GM12878 (cell line): ENCODE data around the gene RHOG. TPM values are rescaled to one million over a fixed set of nuclear protein-coding genes. Genes with fewer than 3 reads are reported as not detected.

Experiments
- ATAC-seq: fragments of 200-7000 bp; cut with Tn5 transposase; 3 replicates; pipeline ENCODE4 v1.9.1; 2020; ENCODE audit warnings: mild to moderate bottlenecking, moderate library complexity
- BruUV-seq: library from RNA; stranded (reverse); fragments of 400-500 nt; replicated peaks from 2 replicates; lab custom pipeline; 2021; lab: Mats Ljungman, UMichigan
- CTCF ChIA-PET: fragments of 300-600 bp; sonication (Branson Sonifier 250); formaldehyde crosslinking; extraction: SDS; loops from one replicate; lab custom pipeline; 2021; ENCODE audit warnings: inconsistent platforms; lab: Yijun Ruan, JAX
- POLR2A ChIA-PET: fragments of 350-600 bp; formaldehyde crosslinking; extraction: SDS; loops from one replicate; lab custom pipeline; 2021; ENCODE audit warnings: inconsistent platforms; lab: Charles Lee
- RAD21 ChIA-PET: fragments of 300-600 bp; sonication (Branson Sonifier 250); formaldehyde crosslinking; loops from one replicate; lab custom pipeline; 2023; ENCODE audit warnings: antibody characterized with exemption; ENCODE audit not compliant: unreplicated experiment; lab: Charles Lee
- SMC1A ChIA-PET: fragments of 300-600 bp; sonication (Branson Sonifier 250); formaldehyde crosslinking; loops from one replicate; lab custom pipeline; 2023; ENCODE audit not compliant: unreplicated experiment, uncharacterized antibody; lab: Charles Lee
- DNase-seq: peaks from one replicate; pipeline ENCODE4 v3.0.0-alpha.2; 2011; ENCODE audit warnings: low read depth, low spot score
- FAIRE-seq: peaks from 3 replicates; lab custom pipeline; 2011; peaks lifted over from hg19 to GRCh38; lab: Jason Lieb, UNC
- H2AFZ ChIP-seq: 2 replicates; pipeline ENCODE4 v1.6.0; 2011; ENCODE audit warnings: low read depth, low read length, control low read depth; ENCODE audit not compliant: control insufficient read depth
- H3K27ac ChIP-seq: 2 replicates; pipeline ENCODE4 v1.5.1; 2011; ENCODE audit warnings: control low read depth; ENCODE audit not compliant: control insufficient read depth, insufficient read depth
- H3K27me3 ChIP-seq, 2 experiments: replicated peaks in 1 of 2; 2 replicates each; pipeline versions ENCODE4 v1.6.0 to v1.6.1; 2011; ENCODE audit warnings: low read length in 1 of 2; ENCODE audit not compliant: control insufficient read depth in 2 of 2, insufficient read depth in 2 of 2
- H3K36me3 ChIP-seq, 2 experiments: 2 replicates each; pipeline ENCODE4 v1.5.1; 2011; ENCODE audit warnings: low read length in 1 of 2; ENCODE audit not compliant: control insufficient read depth in 2 of 2, insufficient read depth in 2 of 2
- H3K4me1 ChIP-seq: 2 replicates; pipeline ENCODE4 v1.6.1; 2011; ENCODE audit warnings: mild to moderate bottlenecking, low read length, moderate library complexity, mixed read lengths; ENCODE audit not compliant: control insufficient read depth, insufficient read depth
- H3K4me2 ChIP-seq: 2 replicates; pipeline ENCODE4 v1.6.0; 2011; ENCODE audit warnings: control low read depth; ENCODE audit not compliant: control insufficient read depth, insufficient read depth
- H3K4me3 ChIP-seq: fragments of 200-600 bp; sonication (generic); 2 replicates; pipeline ENCODE4 v1.5.1; 2016
- H3K79me2 ChIP-seq: 2 replicates; pipeline ENCODE4 v1.6.0; 2011; ENCODE audit warnings: low read length; ENCODE audit not compliant: control insufficient read depth, insufficient read depth
- H3K9ac ChIP-seq: 2 replicates; pipeline ENCODE4 v1.8.0; 2011; ENCODE audit warnings: low read length, control low read depth, mixed read lengths; ENCODE audit not compliant: control insufficient read depth, insufficient read depth
- H3K9me3 ChIP-seq: replicated peaks from 3 replicates; pipeline ENCODE4 v1.5.1; 2011; ENCODE audit warnings: mild to moderate bottlenecking, low read length; ENCODE audit not compliant: control insufficient read depth, insufficient read depth
- H4K20me1 ChIP-seq: 2 replicates; pipeline ENCODE4 v1.6.0; 2011; ENCODE audit not compliant: control insufficient read depth, insufficient read depth
- CHD2 ChIP-seq: IDR thresholded peaks from 2 replicates; pipeline ENCODE4 v1.6.1; 2011; ENCODE audit warnings: low read depth, low read length, improper control_type of control experiment, borderline replicate concordance
- IKZF1 ChIP-seq: fragments of 450-650 bp; conservative IDR thresholded peaks from 2 replicates; pipeline ENCODE4 v1.6.1; 2017; ENCODE audit warnings: antibody characterized with exemption, mild to moderate bottlenecking
- IKZF2 ChIP-seq, 2 experiments: fragments of 450-650 bp; IDR thresholded peaks; 2 replicates each; pipeline ENCODE4 v1.6.1; 2017; ENCODE audit warnings: mild to moderate bottlenecking in 2 of 2, moderate library complexity in 2 of 2
- MYC ChIP-seq: IDR thresholded peaks from 2 replicates; pipeline ENCODE4 v1.6.1; 2011; ENCODE audit warnings: mild to moderate bottlenecking, low read length, moderate library complexity, inconsistent platforms; ENCODE audit not compliant: insufficient read depth, insufficient replicate concordance, insufficient read length, severe bottlenecking
- NBN ChIP-seq: fragments of 450-650 bp; IDR thresholded peaks from 2 replicates; pipeline ENCODE4 v1.6.1; 2016
- NR2C1 ChIP-seq: fragments of 450-650 bp; IDR thresholded peaks from 2 replicates; pipeline ENCODE4 v1.6.1; 2017; ENCODE audit warnings: antibody characterized with exemption, mild to moderate bottlenecking, moderate library complexity
- POLR2AphosphoS2 ChIP-seq: IDR thresholded peaks from 2 replicates; pipeline ENCODE4 v1.6.1; 2011; ENCODE audit warnings: low read depth, mild to moderate bottlenecking, low read length, improper control_type of control experiment, moderate library complexity
- RUNX3 ChIP-seq: IDR thresholded peaks from 2 replicates; pipeline ENCODE4 v1.6.1; 2012; ENCODE audit warnings: low read length, inconsistent platforms
- SPI1 ChIP-seq: IDR thresholded peaks from 2 replicates; pipeline ENCODE4 v1.6.1; 2011; ENCODE audit warnings: low read depth, mild to moderate bottlenecking, low read length, moderate library complexity, borderline replicate concordance; ENCODE audit not compliant: insufficient read depth
- YY1 ChIP-seq: IDR thresholded peaks from 2 replicates; pipeline ENCODE4 v1.6.1; 2011; ENCODE audit warnings: low read depth, mild to moderate bottlenecking, low read length
- ZNF384 ChIP-seq: IDR thresholded peaks from 2 replicates; pipeline ENCODE4 v1.6.1; 2012; ENCODE audit warnings: low read depth, mild to moderate bottlenecking, low read length, improper control_type of control experiment, borderline replicate concordance
- WGBS: methylation state at CpG from one replicate; pipeline ENCODE4 v1.1.6; 2016; ENCODE audit warnings: low lambda C conversion rate; ENCODE audit not compliant: insufficient replicate concordance, insufficient coverage; ENCODE audit errors: missing lambda C conversion rate; 5-methylcytosine and 5-hydroxymethylcytosine counted together
- in situ Hi-C: fragments of 300-500 bp; cut with MboI; formaldehyde crosslinking; loops from 9 replicates; pipeline ENCODE4 v1.14.3; 2018; ENCODE audit warnings: mixed read lengths
- intact Hi-C: fragments of 100-400 bp; cut with micrococcal nuclease; formaldehyde crosslinking; loops from one replicate; pipeline ENCODE4 v1.14.2; 2022; ENCODE audit not compliant: unreplicated experiment
- polyA plus RNA-seq, 11 experiments: library from polyadenylated mRNA; depleted of rRNA in 4 of 11; unstranded in 6 of 11; stranded (reverse) in 5 of 11; fragments of >200 nt; fragmentation: Nextera tagmentation in 4 of 11; fragmentation: Illumina TruSeq in 1 of 11; extraction: Ambion mirVana in 4 of 11; extraction: Trizol in 1 of 11; gene quantifications; 1 replicate in 1 of 11; 2 replicates in 10 of 11; pipeline versions ENCODE4 v1.2.1 to v1.2.3, GENCODE V29; 2011 to 2016; ENCODE audit warnings: inconsistent platforms in 2 of 11, missing spikeins in 2 of 11, low read depth in 1 of 11
- total RNA-seq, 4 experiments: library from RNA; depleted of rRNA in 3 of 4; stranded (reverse); fragments of >200 nt in 3 of 4; fragmentation: Illumina TruSeq in 1 of 4; extraction: Trizol in 1 of 4; gene quantifications; 2 replicates each; pipeline versions ENCODE4 v1.2.1 to v1.2.3, GENCODE V29; 2013 to 2021
- TF ChIP-seq, protein P1 (sequence below): fragments of 450-650 bp; formaldehyde crosslinking; IDR thresholded peaks from 2 replicates; pipeline ENCODE4 v1.4.0; 2022; ENCODE audit warnings: mild to moderate bottlenecking, moderate library complexity
- TF ChIP-seq, protein P2 (sequence below): fragments of 450-650 bp; IDR thresholded peaks from 2 replicates; pipeline ENCODE4 v1.6.1; 2016; ENCODE audit warnings: mild to moderate bottlenecking

Gene RHOG
- total and polyA plus RNA-seq, 10 of the 15 experiments (the other 5 are each of a cell fraction or from before 2014, with no cell fraction given): 16.0 to 172 (median 94.8) TPM

DNA sequence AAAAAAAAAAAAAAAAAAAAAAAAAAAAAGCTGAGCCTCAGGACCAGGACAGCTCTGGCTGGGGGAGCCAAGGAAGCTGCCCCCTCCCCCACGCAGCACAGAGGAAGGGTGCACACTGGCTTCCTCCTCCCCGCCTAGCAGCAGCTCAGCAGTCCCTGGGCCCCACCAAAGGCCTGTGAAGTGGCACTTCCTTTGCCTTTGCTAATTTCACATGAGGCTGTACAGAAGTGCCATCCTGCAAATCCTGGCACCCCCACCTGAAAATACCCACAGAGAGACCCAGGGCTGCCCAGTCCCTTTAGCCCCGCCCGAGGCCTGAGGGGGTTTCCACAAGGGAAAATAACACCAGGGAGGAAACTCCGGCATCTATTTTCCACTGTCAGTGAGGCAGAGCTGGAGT, 3.9 kb downstream of the RHOG start:
- BruUV-seq: no TSS peak
- ATAC-seq (peak; percentile 4), FAIRE-seq (no peak), DNase-seq (no peak)
- H3K4me1 ChIP-seq: peaks cover 33% of the 10 kb centered on the region
- 0% methylated on average over 5 of the region's 5 CpGs for WGBS
- peak overlapping the region; percentile 98 for H3K4me3 ChIP-seq
- TF ChIP-seq IKZF1 (peak; percentile 61), NR2C1 (no peak), MYC (no peak), ZNF384 (no peak), NBN (0 out of 2 replicates have a peak, but pooled peaks have one; percentile 50), SPI1 (0 out of 2 replicates have a peak, but pooled peaks have one; percentile 9), YY1 (0 out of 2 replicates have a peak, but pooled peaks have one; percentile 7), POLR2AphosphoS2 (0 out of 2 replicates have a peak, but pooled peaks have one; percentile 15), CHD2 (0 out of 2 replicates have a peak, but pooled peaks have one; percentile 19), IKZF2 (IDR thresholded peaks at IDR 0.05) (peak in 1 of 2 experiments; percentile 38; a peak in 2 of 4 replicates), RUNX3 (peak; percentile 32; the same call in 1 of the 2 replicates)
- TF ChIP-seq, protein P1, sequence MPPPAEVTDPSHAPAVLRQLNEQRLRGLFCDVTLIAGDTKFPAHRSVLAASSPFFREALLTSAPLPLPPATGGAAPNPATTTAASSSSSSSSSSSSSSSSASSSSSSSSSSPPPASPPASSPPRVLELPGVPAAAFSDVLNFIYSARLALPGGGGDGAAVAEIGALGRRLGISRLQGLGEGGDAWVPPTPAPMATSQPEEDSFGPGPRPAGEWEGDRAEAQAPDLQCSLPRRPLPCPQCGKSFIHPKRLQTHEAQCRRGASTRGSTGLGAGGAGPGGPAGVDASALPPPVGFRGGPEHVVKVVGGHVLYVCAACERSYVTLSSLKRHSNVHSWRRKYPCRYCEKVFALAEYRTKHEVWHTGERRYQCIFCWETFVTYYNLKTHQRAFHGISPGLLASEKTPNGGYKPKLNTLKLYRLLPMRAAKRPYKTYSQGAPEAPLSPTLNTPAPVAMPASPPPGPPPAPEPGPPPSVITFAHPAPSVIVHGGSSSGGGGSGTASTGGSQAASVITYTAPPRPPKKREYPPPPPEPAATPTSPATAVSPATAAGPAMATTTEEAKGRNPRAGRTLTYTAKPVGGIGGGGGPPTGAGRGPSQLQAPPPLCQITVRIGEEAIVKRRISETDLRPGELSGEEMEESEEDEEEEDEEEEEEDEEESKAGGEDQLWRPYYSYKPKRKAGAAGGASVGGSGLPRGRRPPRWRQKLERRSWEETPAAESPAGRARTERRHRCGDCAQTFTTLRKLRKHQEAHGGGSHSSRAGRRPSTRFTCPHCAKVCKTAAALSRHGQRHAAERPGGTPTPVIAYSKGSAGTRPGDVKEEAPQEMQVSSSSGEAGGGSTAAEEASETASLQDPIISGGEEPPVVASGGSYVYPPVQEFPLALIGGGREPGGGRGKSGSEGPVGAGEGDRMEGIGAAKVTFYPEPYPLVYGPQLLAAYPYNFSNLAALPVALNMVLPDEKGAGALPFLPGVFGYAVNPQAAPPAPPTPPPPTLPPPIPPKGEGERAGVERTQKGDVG (CRISPR knock-in tag): no peak
- TF ChIP-seq, protein P2, sequence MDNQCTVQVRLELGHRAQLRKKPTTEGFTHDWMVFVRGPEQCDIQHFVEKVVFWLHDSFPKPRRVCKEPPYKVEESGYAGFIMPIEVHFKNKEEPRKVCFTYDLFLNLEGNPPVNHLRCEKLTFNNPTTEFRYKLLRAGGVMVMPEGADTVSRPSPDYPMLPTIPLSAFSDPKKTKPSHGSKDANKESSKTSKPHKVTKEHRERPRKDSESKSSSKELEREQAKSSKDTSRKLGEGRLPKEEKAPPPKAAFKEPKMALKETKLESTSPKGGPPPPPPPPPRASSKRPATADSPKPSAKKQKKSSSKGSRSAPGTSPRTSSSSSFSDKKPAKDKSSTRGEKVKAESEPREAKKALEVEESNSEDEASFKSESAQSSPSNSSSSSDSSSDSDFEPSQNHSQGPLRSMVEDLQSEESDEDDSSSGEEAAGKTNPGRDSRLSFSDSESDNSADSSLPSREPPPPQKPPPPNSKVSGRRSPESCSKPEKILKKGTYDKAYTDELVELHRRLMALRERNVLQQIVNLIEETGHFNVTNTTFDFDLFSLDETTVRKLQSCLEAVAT: peak; percentile 4; the same call in 1 of the 2 replicates
- intact Hi-C loops (no loop called here), in situ Hi-C loops (loop anchor here (25.0 kb wide), 1 partner anchor 550 kb away; the partner anchor contains the start of gene TRIM21)
- ChIA-PET POLR2A (interaction anchor here (0.6 to 12.0 kb wide), 9 partner anchors 11 to 260 kb away, joined by 3 to 242 read pairs (median 5); partner anchors contain the start of gene STIM1), RAD21 (interaction anchor here (0.7 to 12.7 kb wide), 11 partner anchors 11 to 457 kb away, joined by 3 to 304 read pairs (median 4); partner anchors contain the start of genes NUP98, STIM1 and ZNF195), CTCF (interaction anchor here (0.8 to 39.6 kb wide), 8 partner anchors 11 to 232 kb away, joined by 3 to 1047 read pairs (median 6); partner anchors contain the start of gene STIM1), SMC1A (interaction anchor here (0.7 to 12.4 kb wide), 13 partner anchors 12 to 262 kb away, joined by 3 to 188 read pairs (median 4); partner anchors contain the start of genes PGAP2 and STIM1)
- H4K20me1 ChIP-seq: no peaks in the 10 kb centered on the region
- peak overlapping the region; percentile 31 for H3K9ac ChIP-seq
- peaks cover 5 to 14% of the 10 kb centered on the region in 2 experiments; a peak in 3 of 4 replicates for H3K36me3 ChIP-seq
- H3K27ac ChIP-seq: peak overlapping the region; percentile 82
- no peak overlapping the region for H2AFZ ChIP-seq
- no peaks in the 10 kb centered on the region for H3K27me3 ChIP-seq
- peak overlapping the region; percentile 43 for H3K4me2 ChIP-seq
- H3K79me2 ChIP-seq: peaks cover 86% of the 10 kb centered on the region
- no peaks in the 10 kb centered on the region for H3K9me3 ChIP-seq
